Neural progenitor cell (in vitro differentiated cells): ENCODE data around the gene DIAPH3. TPM values are rescaled to one million over a fixed set of nuclear protein-coding genes. Genes with fewer than 3 reads are reported as not detected.

Source experiments
- DNase-seq: peaks from one replicate; pipeline ENCODE4 v3.0.0-alpha.2; 2016; ENCODE audit warnings: low spot score
- H2AFZ ChIP-seq: fragments of 200-600 bp; sonication (generic); replicated peaks from 2 replicates; pipeline ENCODE4 v1.6.1; 2016; ENCODE audit warnings: antibody characterized with exemption
- H3F3A ChIP-seq: fragments of 200-600 bp; sonication (generic); 2 replicates; pipeline ENCODE4 v1.6.1; 2016; ENCODE audit warnings: antibody characterized with exemption, low read depth
- H3K27ac ChIP-seq: fragments of 200-600 bp; sonication (generic); 2 replicates; pipeline ENCODE4 v1.5.1; 2016; ENCODE audit warnings: mild to moderate bottlenecking
- H3K27me3 ChIP-seq: fragments of 200-600 bp; sonication (generic); 2 replicates; pipeline ENCODE4 v1.6.1; 2016; ENCODE audit warnings: mild to moderate bottlenecking, moderate library complexity
- H3K36me3 ChIP-seq: fragments of 200-600 bp; sonication (generic); 2 replicates; pipeline ENCODE4 v1.5.1; 2016
- H3K4me1 ChIP-seq: fragments of 200-600 bp; sonication (generic); 2 replicates; pipeline ENCODE4 v1.6.1; 2016; ENCODE audit warnings: mixed run types
- H3K4me2 ChIP-seq: fragments of 200-600 bp; sonication (generic); 2 replicates; pipeline ENCODE4 v1.6.1; 2016
- H3K4me3 ChIP-seq: fragments of 200-600 bp; sonication (generic); 2 replicates; pipeline ENCODE4 v1.5.1; 2016
- H3K79me2 ChIP-seq: fragments of 200-600 bp; sonication (generic); 2 replicates; pipeline ENCODE4 v1.6.1; 2016; ENCODE audit warnings: low read depth
- H3K9ac ChIP-seq: fragments of 200-600 bp; sonication (generic); 2 replicates; pipeline ENCODE4 v1.6.1; 2016
- H3K9me3 ChIP-seq: fragments of 200-600 bp; sonication (generic); 2 replicates; pipeline ENCODE4 v1.5.1; 2016; ENCODE audit warnings: low read depth
- H4K20me1 ChIP-seq: fragments of 200-600 bp; sonication (generic); 2 replicates; pipeline ENCODE4 v1.6.1; 2016; ENCODE audit warnings: low read depth
- H3K27ac Mint-ChIP-seq: 3 replicates; pipeline ENCODE4 v1.8.0; 2021; ENCODE audit warnings: mixed read lengths
- H3K27me3 Mint-ChIP-seq: 2 replicates; pipeline ENCODE4 v1.8.0; 2022; ENCODE audit warnings: low read depth, mild to moderate bottlenecking, inconsistent platforms, moderate library complexity, mixed read lengths; ENCODE audit not compliant: insufficient read depth
- H3K36me3 Mint-ChIP-seq: 3 replicates; pipeline ENCODE4 v1.8.0; 2021; ENCODE audit warnings: mixed read lengths
- H3K4me1 Mint-ChIP-seq: 3 replicates; pipeline ENCODE4 v1.8.0; 2021; ENCODE audit warnings: mixed read lengths
- H3K4me3 Mint-ChIP-seq: 3 replicates; pipeline ENCODE4 v1.8.0; 2021; ENCODE audit warnings: mild to moderate bottlenecking, moderate library complexity, mixed read lengths
- H3K9me3 Mint-ChIP-seq: 3 replicates; pipeline ENCODE4 v1.8.0; 2020; ENCODE audit warnings: mixed read lengths
- CTCF ChIP-seq: fragments of 200-600 bp; sonication (generic); IDR thresholded peaks from 2 replicates; pipeline ENCODE4 v1.5.1; 2017; ENCODE audit warnings: antibody characterized with exemption, mild to moderate bottlenecking
- EZH2 ChIP-seq: fragments of 200-600 bp; sonication (generic); IDR thresholded peaks from 2 replicates; pipeline ENCODE4 v1.6.1; 2017; ENCODE audit warnings: antibody characterized with exemption, mild to moderate bottlenecking, moderate library complexity
- EZH2phosphoT487 ChIP-seq: fragments of 200-600 bp; sonication (generic); IDR thresholded peaks from 2 replicates; pipeline ENCODE4 v1.6.1; 2017; ENCODE audit warnings: antibody characterized with exemption
- total RNA-seq: library from RNA; depleted of rRNA; stranded (reverse); fragments of >200 nt; gene quantifications from 2 replicates; pipeline ENCODE4 v1.2.3, GENCODE V29; 2015; ENCODE audit warnings: low replicate concordance

Gene DIAPH3
- total RNA-seq, 1 donor from 2014 or later, result 51.5 TPM

- Mint-ChIP-seq H3K27ac (no peak overlapping the region), H3K4me3 (no peak overlapping the region), H3K9me3 (no peaks in the 10 kb centered on the region), H3K4me1 (no peaks in the 10 kb centered on the region), H3K27me3 (peaks cover 2% of the 10 kb centered on the region), H3K36me3 (peaks cover under 1% of the 10 kb centered on the region)
- H3K4me2 ChIP-seq, result no peak overlapping the region
- DNase-seq, result no peak
- no peaks in the 10 kb centered on the region for H3F3A ChIP-seq
- no peak overlapping the region for H3K4me3 ChIP-seq
- no peaks in the 10 kb centered on the region for H4K20me1 ChIP-seq
- no peaks in the 10 kb centered on the region for H3K27me3 ChIP-seq
- H3K4me1 ChIP-seq, result no peaks in the 10 kb centered on the region
- H3K27ac ChIP-seq, result no peak overlapping the region
- no peak overlapping the region for H3K9ac ChIP-seq
- H3K36me3 ChIP-seq, result peaks cover 3% of the 10 kb centered on the region
- H3K9me3 ChIP-seq, result no peaks in the 10 kb centered on the region
- TF ChIP-seq EZH2 (no peak), EZH2phosphoT487 (no peak), CTCF (no peak)
- H3K79me2 ChIP-seq, result no peaks in the 10 kb centered on the region
- H2AFZ ChIP-seq, result no peak overlapping the region
Measured at GRCh38 chr13:59879281-59879680, 284.4 kb downstream of the DIAPH3 start.

- no peak for DNase-seq
- H3K4me3 ChIP-seq, result no peak overlapping the region
- no peak overlapping the region for H2AFZ ChIP-seq
- Mint-ChIP-seq H3K27me3 (peaks cover 2% of the 10 kb centered on the region), H3K4me1 (no peaks in the 10 kb centered on the region), H3K4me3 (no peak overlapping the region), H3K27ac (no peak overlapping the region), H3K36me3 (no peaks in the 10 kb centered on the region), H3K9me3 (no peaks in the 10 kb centered on the region)
- H3K36me3 ChIP-seq, result peaks cover 3% of the 10 kb centered on the region
- no peak overlapping the region for H3K27ac ChIP-seq
- H3K4me1 ChIP-seq, result no peaks in the 10 kb centered on the region
- TF ChIP-seq CTCF (no peak), EZH2phosphoT487 (no peak), EZH2 (no peak)
- no peak overlapping the region for H3K9ac ChIP-seq
- H3F3A ChIP-seq, result no peaks in the 10 kb centered on the region
- no peaks in the 10 kb centered on the region for H3K9me3 ChIP-seq
- H3K27me3 ChIP-seq, result no peaks in the 10 kb centered on the region
- no peaks in the 10 kb centered on the region for H4K20me1 ChIP-seq
- no peak overlapping the region for H3K4me2 ChIP-seq
- no peaks in the 10 kb centered on the region for H3K79me2 ChIP-seq
Measured at GRCh38 chr13:59877933-59878332, 285.8 kb downstream of the DIAPH3 start.

- peaks cover 3% of the 10 kb centered on the region for H3K36me3 ChIP-seq
- H2AFZ ChIP-seq, result no peak overlapping the region
- H4K20me1 ChIP-seq, result no peaks in the 10 kb centered on the region
- H3F3A ChIP-seq, result no peaks in the 10 kb centered on the region
- no peaks in the 10 kb centered on the region for H3K4me1 ChIP-seq
- H3K27ac ChIP-seq, result no peak overlapping the region
- H3K9me3 ChIP-seq, result no peaks in the 10 kb centered on the region
- TF ChIP-seq CTCF (no peak), EZH2phosphoT487 (no peak), EZH2 (no peak)
- H3K4me2 ChIP-seq, result no peak overlapping the region
- H3K79me2 ChIP-seq, result no peaks in the 10 kb centered on the region
- Mint-ChIP-seq H3K4me3 (no peak overlapping the region), H3K27ac (no peak overlapping the region), H3K4me1 (no peaks in the 10 kb centered on the region), H3K9me3 (no peaks in the 10 kb centered on the region), H3K27me3 (peaks cover 2% of the 10 kb centered on the region), H3K36me3 (no peaks in the 10 kb centered on the region)
- no peaks in the 10 kb centered on the region for H3K27me3 ChIP-seq
- H3K9ac ChIP-seq, result no peak overlapping the region
- no peak for DNase-seq
- no peak overlapping the region for H3K4me3 ChIP-seq
Measured at GRCh38 chr13:59874973-59875372, 288.8 kb downstream of the DIAPH3 start.

- H3K27ac ChIP-seq, result no peak overlapping the region
- no peak for DNase-seq
- no peak overlapping the region for H3K4me2 ChIP-seq
- no peak overlapping the region for H3K4me3 ChIP-seq
- H2AFZ ChIP-seq, result no peak overlapping the region
- no peak for TF ChIP-seq EZH2
- TF ChIP-seq EZH2phosphoT487, result no peak
- no peak for TF ChIP-seq CTCF
- H3K27ac Mint-ChIP-seq, result no peak overlapping the region
- H3F3A ChIP-seq, result no peaks in the 10 kb centered on the region
- H3K4me3 Mint-ChIP-seq, result no peak overlapping the region
- no peaks in the 10 kb centered on the region for H3K9me3 ChIP-seq
- H3K4me1 Mint-ChIP-seq, result no peaks in the 10 kb centered on the region
- no peaks in the 10 kb centered on the region for H3K4me1 ChIP-seq
- H3K27me3 ChIP-seq, result no peaks in the 10 kb centered on the region
- no peak overlapping the region for H3K9ac ChIP-seq
- no peaks in the 10 kb centered on the region for H4K20me1 ChIP-seq
- H3K79me2 ChIP-seq, result no peaks in the 10 kb centered on the region
- peaks cover 1% of the 10 kb centered on the region for H3K36me3 ChIP-seq
- no peaks in the 10 kb centered on the region for H3K9me3 Mint-ChIP-seq
- H3K27me3 Mint-ChIP-seq, result peaks cover 2% of the 10 kb centered on the region
- no peaks in the 10 kb centered on the region for H3K36me3 Mint-ChIP-seq
Measured at GRCh38 chr13:59873856-59874255, 289.9 kb downstream of the DIAPH3 start.
